PC-9 (cell line): Measurements from ENCODE around the gene MAL.

Source experiments
- CTCF ChIP-seq: fragments of 200-600 bp; sonication (generic); conservative IDR thresholded peaks from 2 replicates; pipeline ENCODE4 v1.6.1; 2017; ENCODE audit warnings: mixed run types, antibody characterized with exemption, mild to moderate bottlenecking, moderate library complexity
- EZH2 ChIP-seq: fragments of 200-600 bp; sonication (generic); IDR thresholded peaks from 2 replicates; pipeline ENCODE4 v1.8.0; 2017; ENCODE audit warnings: antibody characterized with exemption, low read depth

- TF ChIP-seq CTCF (no peak), EZH2 (no peak)
These were observed 30.5 kb downstream of the MAL start for GRCh38 chr2:95056044-95056443.
